B cell (primary cell): ENCODE measurements around the gene RCN2. TPM values are rescaled to one million over a fixed set of nuclear protein-coding genes. Genes with fewer than 3 reads are reported as not detected.

ENCODE experiments used
- ATAC-seq: fragments of 200-7000 bp; cut with Tn5 transposase; one replicate; pipeline ENCODE4 v1.10.0; 2021; ENCODE audit warnings: low read depth, mild to moderate bottlenecking, moderate number of reproducible peaks, moderate library complexity
- CTCF ChIA-PET: fragments of 350-600 bp; sonication (Branson Sonifier 250); formaldehyde crosslinking; loops from one replicate; lab custom pipeline; 2021; ENCODE audit warnings: antibody characterized with exemption, inconsistent platforms; lab: Charles Lee
- POLR2A ChIA-PET: fragments of 350-600 bp; sonication (Branson Sonifier 250); formaldehyde crosslinking; loops from one replicate; lab custom pipeline; 2021; ENCODE audit warnings: antibody characterized with exemption; lab: Charles Lee
- DNase-seq: peaks from one replicate; pipeline ENCODE4 v3.0.0; 2013
- H2AFZ ChIP-seq: 2 replicates; pipeline ENCODE4 v1.6.1; 2012; ENCODE audit warnings: mild to moderate bottlenecking, low read depth, low read length; ENCODE audit not compliant: insufficient read depth, poor library complexity, severe bottlenecking
- H3K27ac ChIP-seq, 2 donors: 1 replicate in 1 of 2; 2 replicates in 1 of 2; pipeline ENCODE4 v1.5.1; 2012 to 2013; ENCODE audit warnings: low read length in 2 of 2, mild to moderate bottlenecking in 2 of 2, moderate library complexity in 1 of 2
- H3K27me3 ChIP-seq, 4 experiments: fragments of 200-600 bp in 1 of 4; sonication (generic) in 1 of 4; replicated peaks in 1 of 4; 1 replicate in 2 of 4; 2 replicates in 2 of 4; pipeline versions ENCODE4 v1.6.1 to v1.7.0; 2013 to 2016; ENCODE audit warnings: low read length in 3 of 4, mild to moderate bottlenecking in 2 of 4, mixed read lengths in 1 of 4, moderate library complexity in 1 of 4; ENCODE audit not compliant: insufficient read depth in 4 of 4, control insufficient read depth in 3 of 4; ENCODE audit errors: control extremely low read depth in 1 of 4
- H3K36me3 ChIP-seq, 2 experiments: replicated peaks in 1 of 2; 1 replicate in 1 of 2; 2 replicates in 1 of 2; pipeline versions ENCODE4 v1.6.1 to v1.7.1; 2013; ENCODE audit warnings: low read length in 1 of 2; ENCODE audit not compliant: insufficient read depth in 2 of 2, control insufficient read depth in 1 of 2; ENCODE audit errors: control extremely low read depth in 1 of 2, extremely low read depth in 1 of 2
- H3K4me1 ChIP-seq, 2 donors: fragments of 200-600 bp in 1 of 2; sonication (generic) in 1 of 2; 1 replicate in 1 of 2; 2 replicates in 1 of 2; pipeline versions ENCODE4 v1.5.1 to v1.6.1; 2013 to 2017; ENCODE audit warnings: low read length in 2 of 2; ENCODE audit not compliant: control insufficient read depth in 2 of 2, insufficient read depth in 2 of 2
- H3K4me2 ChIP-seq: replicated peaks from 2 replicates; pipeline ENCODE3; 2012; ENCODE audit warnings: mild to moderate bottlenecking, low read depth, low read length; ENCODE audit not compliant: poor library complexity, severe bottlenecking
- H3K4me3 ChIP-seq, 5 experiments: fragments of 200-600 bp in 1 of 5; sonication (generic) in 1 of 5; 1 replicate in 3 of 5; 2 replicates in 2 of 5; pipeline versions ENCODE4 v1.5.1 to v1.7.0; 2011 to 2016; ENCODE audit warnings: low read length in 4 of 5, mild to moderate bottlenecking in 4 of 5, low read depth in 2 of 5, control low read depth in 1 of 5, moderate library complexity in 1 of 5; ENCODE audit not compliant: insufficient read depth in 1 of 5; ENCODE audit errors: control extremely low read depth in 1 of 5, extremely low read depth in 1 of 5
- H3K79me2 ChIP-seq: fragments of 200-600 bp; sonication (generic); one replicate; pipeline ENCODE4 v1.6.0; 2016; ENCODE audit warnings: low read length; ENCODE audit not compliant: control insufficient read depth, insufficient read depth
- H3K9ac ChIP-seq: fragments of 200-600 bp; sonication (generic); 2 replicates; pipeline ENCODE4 v1.6.1; 2017; ENCODE audit warnings: mild to moderate bottlenecking, low read length, moderate library complexity
- H3K9me3 ChIP-seq, 3 donors: one replicate each; pipeline versions ENCODE4 v1.6.1 to v1.7.1; 2013; ENCODE audit warnings: low read length in 2 of 3; ENCODE audit not compliant: control insufficient read depth in 2 of 3, insufficient read depth in 1 of 3; ENCODE audit errors: control extremely low read depth in 1 of 3
- H4K20me1 ChIP-seq: 2 replicates; pipeline ENCODE4 v1.6.0; 2012; ENCODE audit warnings: mild to moderate bottlenecking, low read length; ENCODE audit not compliant: insufficient read depth, control insufficient read depth, poor library complexity, severe bottlenecking
- H3K27ac Mint-ChIP-seq: one replicate; pipeline ENCODE4 v1.8.0; 2021; ENCODE audit warnings: mixed read lengths
- H3K27me3 Mint-ChIP-seq: one replicate; pipeline ENCODE4 v1.8.0; 2021; ENCODE audit warnings: mixed read lengths
- H3K4me1 Mint-ChIP-seq: one replicate; pipeline ENCODE4 v1.8.0; 2021; ENCODE audit warnings: mixed read lengths
- H3K4me3 Mint-ChIP-seq: one replicate; pipeline ENCODE4 v1.8.0; 2021; ENCODE audit warnings: mixed read lengths
- H3K9me3 Mint-ChIP-seq: one replicate; pipeline ENCODE4 v1.8.0; 2022; ENCODE audit warnings: mixed read lengths; ENCODE audit not compliant: insufficient read depth
- CTCF ChIP-seq: fragments of 200-600 bp; IDR thresholded peaks from one replicate; pipeline ENCODE4 v1.8.0; 2022; ENCODE audit warnings: antibody characterized with exemption, mild to moderate bottlenecking
- EZH2 ChIP-seq: IDR thresholded peaks from 2 replicates; pipeline ENCODE4 v1.6.1; 2012; ENCODE audit warnings: borderline replicate concordance, low read depth, mild to moderate bottlenecking, moderate library complexity, low read length; ENCODE audit not compliant: insufficient read depth, poor library complexity, severe bottlenecking
- WGBS: methylation state at CpG from one replicate; pipeline ENCODE4 v1.1.5; 2013; ENCODE audit warnings: missing lambda C conversion rate; ENCODE audit not compliant: insufficient coverage; 5-methylcytosine and 5-hydroxymethylcytosine counted together
- intact Hi-C: fragments of 100-400 bp; cut with micrococcal nuclease; formaldehyde crosslinking; loops from one replicate; pipeline ENCODE4 v1.10.0; 2022
- polyA plus RNA-seq: library from polyadenylated mRNA; depleted of rRNA; stranded (reverse); fragments of >200 nt; gene quantifications from 2 replicates; pipeline ENCODE4 v1.2.3, GENCODE V29; 2012
- total RNA-seq, 2 donors: library from RNA; stranded (reverse); fragments of 120-200 nt in 1 of 2; gene quantifications; 1 replicate in 1 of 2; 2 replicates in 1 of 2; pipeline versions ENCODE4 v1.2.3 to v1.2.4, GENCODE V29; 2013 to 2022

Gene RCN2
- total and polyA plus RNA-seq, 2 donors (not counting 1 experiment from before 2014, with no cell fraction given) = 16.7 to 27.8 TPM

GRCh38 chr15:76982756-76983155 lies 51.2 kb downstream of the RCN2 start:
- intact Hi-C loops = no loop called here
- CTCF ChIA-PET = interaction anchor here (0.9 to 1.4 kb wide), 3 partner anchors 9 to 20 kb away, joined by 3 read pairs; no protein-coding TSS in a partner anchor
- POLR2A ChIA-PET = interaction anchor here (1.7 kb wide), 1 partner anchor 12 kb away, joined by 4 read pairs; the partner anchor contains the start of gene PSTPIP1
- WGBS = 97% methylated on average over 4 of the region's 6 CpGs
- ATAC-seq (no peak), DNase-seq (no peak)
- Histone ChIP-seq H3K79me2 (no peaks in the 10 kb centered on the region), H4K20me1 (no peaks in the 10 kb centered on the region), H3K4me2 (no peak overlapping the region), H3K9ac (no peak overlapping the region), H3K9me3 (peaks cover 0 to 11% (median 0%) of the 10 kb centered on the region in 3 donors), H3K27ac (no peak overlapping the region), H2AFZ (no peak overlapping the region), H3K4me3 (no peak overlapping the region), H3K27me3 (peaks cover 0 to 10% (median 0%) of the 10 kb centered on the region in 4 experiments), H3K4me1 (peaks cover 0 to 2% of the 10 kb centered on the region in 2 donors), H3K36me3 (no peaks in the 10 kb centered on the region)
- TF ChIP-seq CTCF (no peak), EZH2 (no peak)
- peaks cover 4% of the 10 kb centered on the region for H3K27me3 Mint-ChIP-seq
- peaks cover 2% of the 10 kb centered on the region for H3K4me1 Mint-ChIP-seq
- H3K4me3 Mint-ChIP-seq = no peak overlapping the region
- H3K27ac Mint-ChIP-seq = no peak overlapping the region
- no peaks in the 10 kb centered on the region for H3K9me3 Mint-ChIP-seq

DNA sequence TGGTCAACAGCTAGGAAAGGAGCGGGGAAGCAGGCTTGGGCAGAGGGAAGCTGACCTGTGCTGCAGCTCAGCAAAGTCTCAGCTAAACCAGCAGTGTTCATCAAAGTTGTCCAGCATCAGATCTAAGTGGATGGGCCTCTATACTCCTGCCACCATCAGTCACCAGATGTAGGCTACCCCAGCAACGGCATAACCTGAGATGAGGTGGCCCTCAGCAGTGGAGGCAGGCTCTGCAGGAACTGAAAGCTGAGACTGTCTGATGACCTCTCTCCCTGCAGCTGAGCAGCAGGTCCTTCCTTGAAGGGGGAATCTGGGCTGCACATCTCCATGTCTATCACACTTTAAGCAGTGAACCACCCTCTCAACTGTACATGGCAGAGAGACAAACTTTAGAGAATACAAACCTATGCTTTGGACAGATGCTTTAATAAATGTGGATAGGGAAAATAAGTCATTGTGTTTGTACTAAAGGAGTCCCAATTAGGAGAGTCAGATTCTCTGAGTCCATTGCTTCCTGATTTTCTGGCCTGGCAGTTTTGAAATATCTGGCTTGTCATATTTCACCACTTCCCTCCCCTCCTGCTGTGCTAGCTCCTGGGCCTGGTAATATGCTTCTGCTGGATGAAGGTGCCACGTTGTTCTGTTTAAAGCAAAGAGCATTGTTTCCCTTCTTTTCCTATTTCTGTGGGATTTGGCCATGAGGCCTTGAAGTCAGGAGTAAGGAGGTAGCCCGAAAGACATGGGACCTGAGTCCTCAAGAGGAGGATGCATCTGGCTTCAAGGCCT lies 52.2 kb downstream of the RCN2 start:
- no peak overlapping the region for H3K27ac ChIP-seq
- Mint-ChIP-seq H3K4me1 (peaks cover 11% of the 10 kb centered on the region), H3K27me3 (peaks cover 4% of the 10 kb centered on the region), H3K9me3 (no peaks in the 10 kb centered on the region), H3K4me3 (no peak overlapping the region), H3K27ac (no peak overlapping the region)
- no peaks in the 10 kb centered on the region for H3K36me3 ChIP-seq
- no peak for DNase-seq
- peaks cover 9 to 13% of the 10 kb centered on the region in 2 donors for H3K4me1 ChIP-seq
- ATAC-seq = no peak
- H3K4me2 ChIP-seq = no peak overlapping the region
- H3K27me3 ChIP-seq = peaks cover 0 to 9% (median 0%) of the 10 kb centered on the region in 4 experiments
- POLR2A ChIA-PET = interaction anchor here (1.7 kb wide), 1 partner anchor 11 kb away, joined by 4 read pairs; the partner anchor contains the start of gene PSTPIP1
- no peaks in the 10 kb centered on the region for H3K79me2 ChIP-seq
- no peak overlapping the region for H2AFZ ChIP-seq
- H4K20me1 ChIP-seq = no peaks in the 10 kb centered on the region
- intact Hi-C loops = no loop called here
- H3K4me3 ChIP-seq = no peak overlapping the region
- no peak for TF ChIP-seq CTCF
- no peak for TF ChIP-seq EZH2
- no peak overlapping the region for H3K9ac ChIP-seq
- CTCF ChIA-PET = interaction anchor here (1.4 kb wide), 1 partner anchor 13 kb away, joined by 3 read pairs; no protein-coding TSS in a partner anchor
- H3K9me3 ChIP-seq = peaks cover 0 to 8% (median 0%) of the 10 kb centered on the region in 3 donors
- 71% methylated on average over 4 of the region's 4 CpGs for WGBS
